NCI-H1436 treated with DMSO at 0.1 percent for 48 hours (cell line): ENCODE data around the gene TSSK3.
A peak's percentile ranks its signal among the peaks of the same experiment; 100 is the strongest.
"Not testable (repeated sequence)": the region's sequence is repeated elsewhere in the genome, so short reads cannot be mapped to it uniquely, and the experiment has no call there.

Experiments used
- DNase-seq: peaks from one replicate; lab custom pipeline; 2025; lab: John Stamatoyannopoulos, UW

The TSSK3 gene

GRCh38 chr1:32364836-32365235, 2.5 kb downstream of the TSSK3 start:
- no peak for DNase-seq

DNA sequence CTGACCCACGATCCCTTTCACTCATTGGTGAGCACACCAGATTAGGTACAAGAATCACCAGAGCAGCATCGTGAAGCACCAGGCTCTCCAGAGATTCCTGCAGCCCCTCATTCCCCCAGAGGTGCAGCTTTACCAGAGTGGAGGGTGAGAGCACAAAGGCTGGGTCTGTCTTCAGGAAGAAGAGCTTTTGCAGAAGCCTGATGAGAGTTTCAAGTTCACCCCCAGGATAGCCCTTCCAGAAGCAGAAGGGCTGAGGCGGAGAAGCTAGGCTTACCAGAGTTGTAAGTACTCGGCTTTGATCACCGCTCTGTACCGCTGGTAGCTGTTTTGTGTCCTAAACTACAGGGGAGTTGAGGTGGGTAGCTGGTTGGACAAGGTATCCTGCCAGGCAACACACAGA, 3.1 kb downstream of the TSSK3 start:
- DNase-seq, result no peak

GRCh38 chr1:32367912-32368635, 5.7 kb downstream of the TSSK3 start:
- no peak for DNase-seq

DNA sequence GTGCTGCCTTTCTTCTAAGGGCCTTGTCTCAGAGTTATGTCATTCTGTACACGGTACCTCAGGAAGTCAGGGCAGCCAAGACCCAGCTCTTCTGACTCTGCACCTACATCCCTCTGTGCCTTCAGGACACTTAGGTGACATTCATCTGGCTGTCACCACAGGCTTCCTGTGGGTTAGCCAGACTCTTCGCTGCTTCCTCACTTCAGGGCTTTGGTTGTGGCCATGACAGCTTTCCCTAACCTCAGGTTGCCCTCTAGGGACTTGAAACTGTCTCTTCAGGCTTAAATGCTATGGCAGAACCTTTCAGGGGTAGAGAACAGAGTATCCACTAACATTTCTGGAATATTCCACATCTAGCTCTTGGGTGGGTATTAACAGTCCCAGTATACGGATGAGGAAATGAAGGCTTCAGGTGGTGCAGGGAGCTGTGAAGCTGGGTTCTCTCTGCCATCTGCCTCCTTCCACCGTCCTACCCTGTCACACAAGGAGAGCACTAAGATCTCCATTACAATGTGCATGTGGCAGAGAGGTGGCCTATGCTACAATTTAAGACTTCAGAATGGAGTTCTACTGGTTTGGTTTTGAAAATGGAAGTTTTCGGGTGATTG, 9.9 kb downstream of the TSSK3 start:
- DNase-seq, result no peak

DNA sequence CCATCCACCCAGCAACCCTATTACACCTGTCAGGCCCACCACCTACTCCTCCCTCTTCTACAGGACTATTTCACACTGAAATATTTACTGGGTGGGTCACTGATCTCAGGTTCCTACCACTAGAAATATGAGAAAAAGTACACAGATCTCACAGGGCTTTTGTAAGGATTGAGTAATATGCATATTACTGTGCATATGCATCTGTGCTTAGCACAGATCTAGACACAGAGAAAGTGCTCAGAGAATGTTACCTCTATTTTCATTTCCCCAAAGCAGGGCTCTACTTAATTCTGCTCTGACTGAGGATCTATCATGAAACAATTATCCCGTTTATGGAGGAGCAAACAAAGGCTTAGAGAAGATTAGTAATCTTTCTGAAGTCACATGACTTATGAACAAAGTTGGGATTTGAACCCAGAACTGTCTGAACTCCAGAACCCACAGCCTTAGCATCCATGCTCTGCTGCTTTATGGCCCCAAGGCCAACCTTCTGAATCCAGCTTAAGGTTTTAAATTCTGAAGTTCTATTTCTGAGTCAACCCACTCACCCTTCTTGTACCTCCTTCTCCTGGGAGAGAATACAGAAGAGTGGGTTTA, 11.8 kb downstream of the TSSK3 start:
- no peak for DNase-seq

GRCh38 chr1:32376199-32376598, 13.9 kb downstream of the TSSK3 start:
- no peak for DNase-seq

DNA sequence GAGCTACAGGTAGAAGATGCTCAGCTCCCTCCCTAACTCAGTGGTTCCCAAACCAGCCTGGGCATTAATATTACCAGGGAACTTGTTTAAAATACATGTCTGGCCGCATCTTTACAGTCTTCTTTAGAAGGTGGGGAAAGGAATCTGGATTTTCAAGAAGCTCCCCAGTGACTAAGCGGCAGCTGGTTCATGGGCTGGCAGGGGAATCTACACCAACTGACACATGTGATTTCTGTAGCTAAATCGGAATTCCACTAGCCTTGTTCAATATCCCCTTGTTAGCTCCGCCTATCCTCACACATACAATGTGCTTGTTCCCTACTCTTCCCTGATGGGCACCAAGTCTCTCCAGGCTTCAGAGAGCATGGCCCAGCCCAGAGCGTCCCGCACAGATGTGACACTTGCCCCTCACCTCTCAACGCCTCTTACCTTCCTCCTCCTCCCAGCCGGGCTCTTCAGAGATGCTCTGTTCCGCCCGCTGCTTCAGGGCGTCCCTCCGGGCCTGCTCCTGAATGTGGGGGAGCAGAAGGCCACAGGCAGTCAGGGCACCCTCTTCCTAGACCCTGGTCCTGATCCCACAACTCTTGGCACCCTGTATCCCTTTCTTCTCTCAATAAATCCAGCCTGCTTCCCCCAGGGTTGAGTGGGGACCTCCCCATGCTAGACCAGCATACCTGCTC, 15.3 kb downstream of the TSSK3 start:
- no peak for DNase-seq

- no peak for DNase-seq
Observed at GRCh38 chr1:32380057-32380456, 17.7 kb downstream of the TSSK3 start.

- no peak for DNase-seq
Observed at GRCh38 chr1:32386676-32387392, 24.5 kb downstream of the TSSK3 start.

GRCh38 chr1:32388641-32389040, 26.3 kb downstream of the TSSK3 start:
- no peak for DNase-seq

DNA sequence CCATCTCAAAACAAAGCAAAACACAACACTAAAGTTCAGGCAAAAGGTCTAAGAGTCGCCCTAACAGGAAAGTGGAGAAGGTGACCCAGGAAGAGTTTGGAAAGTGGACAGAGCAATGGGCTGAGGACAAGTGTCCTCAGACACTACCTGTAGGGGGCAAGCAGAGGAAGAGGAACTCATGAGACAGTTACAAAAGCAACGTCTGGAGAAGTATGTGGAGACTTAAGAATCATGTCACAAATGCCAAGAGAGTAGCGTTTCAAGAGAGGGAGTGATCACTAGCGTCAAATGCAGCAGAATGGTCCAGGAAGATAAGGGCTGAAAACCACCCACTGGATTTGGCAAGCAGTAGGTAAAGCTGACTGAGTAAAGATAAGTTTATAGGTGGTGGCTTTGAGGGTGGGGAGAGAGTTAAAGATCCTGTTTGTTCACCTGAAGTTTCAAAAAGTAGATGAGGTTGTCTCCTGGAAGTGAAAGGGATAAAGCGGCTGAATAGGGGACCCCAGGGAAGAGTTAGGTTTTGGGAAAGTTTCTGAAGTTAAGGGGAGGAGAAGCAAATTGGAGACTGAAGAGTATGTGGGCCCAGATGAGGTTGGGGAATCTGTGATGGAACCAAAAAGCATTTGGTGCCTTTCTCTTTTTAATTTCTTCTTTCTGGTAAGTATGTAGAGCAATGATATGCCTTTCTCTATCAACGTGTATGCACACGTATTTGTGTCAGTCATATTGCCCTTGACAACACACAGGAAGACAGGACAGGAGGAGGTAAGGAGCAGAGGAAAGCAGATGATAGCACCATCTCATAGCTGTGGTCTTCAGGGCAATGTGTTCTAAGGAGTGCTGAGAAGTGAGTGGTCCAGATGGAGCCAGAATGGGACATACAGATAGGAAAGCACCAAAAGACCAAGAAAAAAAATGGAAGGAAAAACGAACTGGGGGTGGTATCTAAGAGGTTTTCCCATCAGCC, 28.8 kb downstream of the TSSK3 start:
- no peak for DNase-seq

DNA sequence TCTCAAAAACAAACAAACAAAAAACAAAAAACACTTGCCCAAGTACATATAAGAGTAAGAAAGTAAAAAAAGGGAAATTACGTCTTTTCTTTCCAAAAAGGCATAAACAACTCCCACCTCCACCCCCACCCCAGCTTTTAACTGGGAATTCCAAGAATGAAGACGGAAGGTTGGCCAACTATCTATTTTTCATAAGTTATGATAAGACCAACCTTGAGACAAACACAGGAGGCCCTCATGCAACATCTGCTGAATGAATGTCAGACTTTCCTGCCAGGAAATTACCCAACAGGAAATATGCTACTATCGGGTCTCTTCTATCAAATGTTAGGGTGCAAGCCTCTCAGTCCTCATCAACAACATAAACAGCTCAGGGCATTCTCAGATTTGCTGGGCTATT, 30.0 kb downstream of the TSSK3 start:
- no peak for DNase-seq

GRCh38 chr1:32393136-32393535, 30.8 kb downstream of the TSSK3 start:
- DNase-seq, result no peak

- no peak for DNase-seq
Observed at GRCh38 chr1:32393832-32394140, 31.4 kb downstream of the TSSK3 start.

- peak; percentile 86 for DNase-seq
Observed at GRCh38 chr1:32394141-32394889, 32.0 kb downstream of the TSSK3 start, which contains the start of gene BSDC1. TSS of gene BSDC1 (minus strand) at chr1:32394441. CDS start at chr1:32394414, 27 bp downstream.

DNA sequence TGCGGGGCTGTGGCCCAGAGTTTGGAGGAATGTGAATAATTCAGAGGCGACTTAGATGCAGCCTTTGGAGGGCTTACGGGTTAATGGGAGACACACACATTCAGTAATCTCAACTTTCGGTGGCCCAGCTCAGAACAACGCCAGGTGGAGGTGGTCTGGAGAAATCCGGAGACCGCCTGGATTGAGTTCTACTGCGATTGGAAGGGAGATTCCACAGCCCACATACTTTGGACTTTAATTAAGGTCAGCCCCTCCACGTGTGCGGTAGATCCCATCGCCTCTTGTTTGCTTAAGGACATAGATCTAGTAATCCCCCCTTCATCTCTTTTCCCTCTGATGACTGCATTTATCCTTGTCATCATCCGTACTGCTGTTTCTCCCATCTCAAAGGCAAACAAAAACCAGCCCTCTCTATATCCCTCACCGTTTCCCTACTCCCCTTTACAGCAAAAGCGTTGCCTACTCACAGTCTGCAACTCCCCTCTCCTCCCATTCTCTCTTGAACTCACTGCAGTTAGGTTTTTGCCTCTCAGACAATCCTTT, 32.6 kb downstream of the TSSK3 start:
- DNase-seq, result no peak

GRCh38 chr1:32396524-32396923, 34.2 kb downstream of the TSSK3 start:
- DNase-seq, result not testable (repeated sequence)

- no peak for DNase-seq
Observed at GRCh38 chr1:32398401-32398800, 36.1 kb downstream of the TSSK3 start.

GRCh38 chr1:32399843-32400242, 37.5 kb downstream of the TSSK3 start:
- DNase-seq, result no peak
